22Rv1 (cell line): ENCODE results near the gene CFL1.

Experiments
- H3K27ac ChIP-seq: fragments of 450-650 bp; 2 replicates; pipeline ENCODE4 v1.5.1; 2017
- CTCF ChIP-seq: fragments of 450-650 bp; IDR thresholded peaks from 2 replicates; pipeline ENCODE4 v1.5.1; 2017; ENCODE audit warnings: mild to moderate bottlenecking
- ZFX ChIP-seq: fragments of 450-650 bp; IDR thresholded peaks from 2 replicates; pipeline ENCODE4 v1.6.1; 2017; ENCODE audit warnings: antibody characterized with exemption, borderline replicate concordance

CFL1 gene

GRCh38 chr11:65871811-65872548 is 14.0 kb upstream of the CFL1 start:
- H3K27ac ChIP-seq, result no peak overlapping the region
- TF ChIP-seq CTCF (no peak), ZFX (no peak)

DNA sequence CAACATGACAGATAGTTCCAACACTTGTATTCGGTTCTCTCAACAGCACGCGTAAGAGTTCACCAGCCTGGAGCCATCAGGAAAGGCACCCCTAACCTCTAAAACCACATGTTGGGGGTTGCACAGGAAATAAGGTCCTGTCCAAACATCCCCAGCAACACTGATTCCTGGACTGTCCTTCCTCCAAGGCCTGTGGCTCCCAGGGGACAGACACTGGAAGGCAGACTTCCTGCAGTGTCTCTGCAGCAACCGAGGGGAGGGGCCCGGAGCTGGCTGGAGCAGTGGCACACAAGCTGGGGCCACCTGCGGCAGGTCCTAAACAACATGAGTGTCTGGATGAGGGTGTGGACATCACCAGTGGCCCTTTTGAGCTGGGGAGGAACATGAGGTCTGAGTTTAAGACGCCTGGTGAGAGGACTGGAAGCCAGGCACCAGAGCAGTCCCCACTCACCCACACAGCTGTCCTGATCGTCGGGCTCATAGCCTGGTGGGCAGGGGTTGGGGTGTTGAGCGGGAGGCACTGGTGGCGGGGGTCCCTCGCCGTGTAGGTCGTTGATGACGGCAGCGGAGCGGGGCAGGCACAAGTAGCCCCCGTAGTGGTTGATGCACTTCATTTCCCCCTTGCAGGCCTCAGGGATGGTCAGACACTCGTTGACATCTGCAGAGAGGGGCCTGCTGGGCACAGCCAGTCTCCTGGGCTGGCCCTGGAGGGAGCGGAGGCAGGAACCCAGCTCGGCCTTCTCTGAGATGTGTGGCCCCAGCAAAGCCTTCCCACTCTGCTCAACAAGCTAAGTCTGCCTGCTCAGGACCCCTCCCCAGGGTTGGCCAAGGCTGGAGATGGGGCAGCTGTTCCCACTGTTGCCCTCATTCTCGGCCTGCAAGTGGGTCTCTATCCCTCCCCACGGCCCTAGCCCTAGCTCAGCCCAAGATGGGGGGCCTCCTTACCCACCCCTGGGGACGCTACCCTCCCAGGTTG is 13.0 kb upstream of the CFL1 start:
- no peak overlapping the region for H3K27ac ChIP-seq
- TF ChIP-seq CTCF (no peak), ZFX (no peak)

DNA sequence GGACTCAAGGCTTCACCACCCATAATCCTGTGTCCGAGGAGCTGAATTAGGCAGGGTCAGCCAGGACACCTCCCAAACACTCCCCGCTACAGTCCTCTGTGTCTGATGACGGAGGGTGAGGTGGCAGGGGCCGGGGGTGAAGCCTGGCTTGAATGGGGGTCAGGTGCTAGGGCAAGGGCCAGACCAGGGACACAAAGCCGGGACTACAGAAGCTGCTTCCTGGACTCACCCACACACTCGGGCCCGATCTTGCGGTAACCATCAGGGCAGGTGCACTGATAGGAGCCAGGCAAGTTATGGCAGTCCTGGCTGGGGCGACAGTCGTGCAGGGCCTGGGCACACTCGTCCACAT is 12.3 kb upstream of the CFL1 start:
- TF ChIP-seq ZFX (no peak), CTCF (no peak)
- no peak overlapping the region for H3K27ac ChIP-seq

- no peak overlapping the region for H3K27ac ChIP-seq
- TF ChIP-seq CTCF (no peak), ZFX (no peak)
Measured at GRCh38 chr11:65869643-65870306, 11.8 kb upstream of the CFL1 start.

DNA sequence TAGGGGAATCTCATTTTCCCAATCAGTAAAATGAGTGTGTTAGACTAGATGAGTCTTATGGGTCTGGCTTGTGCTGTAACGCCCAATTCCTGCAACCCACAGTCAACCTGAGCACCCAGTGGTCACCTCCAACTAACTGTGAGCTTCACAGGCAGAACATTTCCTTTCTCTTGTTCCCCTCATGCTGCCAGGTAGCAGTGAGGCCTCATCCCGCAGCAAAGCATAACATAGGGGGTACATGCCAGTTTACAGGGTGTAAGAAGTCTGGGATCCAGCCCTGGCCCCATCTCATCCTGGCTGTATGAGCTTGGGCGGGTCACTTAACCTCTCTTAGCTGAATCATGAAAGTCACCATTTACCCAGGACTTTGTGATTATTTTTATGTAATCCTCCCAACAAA is 10.9 kb upstream of the CFL1 start:
- H3K27ac ChIP-seq, result no peak overlapping the region
- TF ChIP-seq CTCF (no peak), ZFX (no peak)

GRCh38 chr11:65868076-65868667 is 10.2 kb upstream of the CFL1 start:
- H3K27ac ChIP-seq, result no peak overlapping the region; the same call in 1 of the 2 replicates
- no peak for TF ChIP-seq ZFX
- TF ChIP-seq CTCF, result no peak
